Stomach smooth muscle (tissue), 2 donors: ENCODE results near the gene POSTN.
"Not testable (repeated sequence)": the region's sequence is repeated elsewhere in the genome, so short reads cannot be mapped to it uniquely, and the experiment has no call there.

Source experiments
- H3K27ac ChIP-seq: one replicate; pipeline ENCODE4 v1.7.0; 2013; ENCODE audit warnings: mild to moderate bottlenecking, low read length, inconsistent platforms
- H3K27me3 ChIP-seq, 2 donors: one replicate each; pipeline ENCODE4 v1.7.0; 2013; ENCODE audit warnings: low read length in 2 of 2; ENCODE audit not compliant: insufficient read depth in 2 of 2, control insufficient read depth in 1 of 2
- H3K36me3 ChIP-seq, 2 donors: one replicate each; pipeline ENCODE4 v1.7.0; 2013; ENCODE audit warnings: low read length in 2 of 2; ENCODE audit not compliant: control insufficient read depth in 2 of 2, insufficient read depth in 2 of 2
- H3K4me1 ChIP-seq: one replicate; pipeline ENCODE4 v1.7.0; 2013; ENCODE audit warnings: low read length; ENCODE audit not compliant: control insufficient read depth, insufficient read depth
- H3K4me3 ChIP-seq, 2 donors: one replicate each; pipeline ENCODE4 v1.7.0; 2013; ENCODE audit warnings: low read length in 2 of 2
- H3K9ac ChIP-seq, 2 donors: one replicate each; pipeline ENCODE4 v1.7.0; 2013; ENCODE audit warnings: low read length in 2 of 2, mild to moderate bottlenecking in 1 of 2
- H3K9me3 ChIP-seq, 2 donors: one replicate each; pipeline ENCODE4 v1.7.0; 2013; ENCODE audit warnings: low read length in 2 of 2; ENCODE audit not compliant: control insufficient read depth in 2 of 2
- donor health status: healthy.
- donor health status: Pancreatic carcinoma.

Gene POSTN

GRCh38 chr13:37597477-37598025 lies 1.0 kb downstream of the POSTN start:
- Histone ChIP-seq H3K9ac (no peak overlapping the region), H3K4me1 (no peaks in the 10 kb centered on the region), H3K4me3 (peak overlapping the region; percentile 37 to 66), H3K27me3 (no peaks in the 10 kb centered on the region), H3K27ac (no peak overlapping the region), H3K9me3 (no peaks in the 10 kb centered on the region), H3K36me3 (no peaks in the 10 kb centered on the region)

GRCh38 chr13:37596805-37597204 lies 1.8 kb downstream of the POSTN start:
- H3K4me3 ChIP-seq: peak overlapping the region; percentile 37 to 66
- no peak overlapping the region for H3K27ac ChIP-seq
- no peak overlapping the region for H3K9ac ChIP-seq
- H3K36me3 ChIP-seq: no peaks in the 10 kb centered on the region
- H3K4me1 ChIP-seq: no peaks in the 10 kb centered on the region
- no peaks in the 10 kb centered on the region for H3K27me3 ChIP-seq
- no peaks in the 10 kb centered on the region for H3K9me3 ChIP-seq

- Histone ChIP-seq H3K36me3 (no peaks in the 10 kb centered on the region), H3K9me3 (no peaks in the 10 kb centered on the region), H3K4me1 (no peaks in the 10 kb centered on the region), H3K27ac (no peak overlapping the region), H3K4me3 (no peak overlapping the region), H3K9ac (no peak overlapping the region), H3K27me3 (no peaks in the 10 kb centered on the region)
Observed at GRCh38 chr13:37595162-37595561, 3.4 kb downstream of the POSTN start.

GRCh38 chr13:37594550-37594949 lies 4.0 kb downstream of the POSTN start:
- no peaks in the 10 kb centered on the region for H3K4me1 ChIP-seq
- H3K4me3 ChIP-seq: no peak overlapping the region
- H3K9ac ChIP-seq: no peak overlapping the region
- H3K9me3 ChIP-seq: no peaks in the 10 kb centered on the region
- H3K36me3 ChIP-seq: no peaks in the 10 kb centered on the region
- no peak overlapping the region for H3K27ac ChIP-seq
- no peaks in the 10 kb centered on the region for H3K27me3 ChIP-seq

GRCh38 chr13:37589381-37589780 lies 9.2 kb downstream of the POSTN start:
- not testable (repeated sequence) for H3K4me3 ChIP-seq, H3K9me3 ChIP-seq, H3K27ac ChIP-seq, H3K36me3 ChIP-seq, H3K27me3 ChIP-seq, H3K9ac ChIP-seq, H3K4me1 ChIP-seq

GRCh38 chr13:37587236-37587635 lies 11.3 kb downstream of the POSTN start:
- Histone ChIP-seq H3K27me3 (no peaks in the 10 kb centered on the region), H3K4me3 (no peak overlapping the region), H3K9me3 (no peaks in the 10 kb centered on the region), H3K27ac (no peak overlapping the region), H3K36me3 (peaks cover 4 to 8% of the 10 kb centered on the region in 2 donors), H3K9ac (no peak overlapping the region), H3K4me1 (no peaks in the 10 kb centered on the region)

GRCh38 chr13:37586164-37586563 lies 12.4 kb downstream of the POSTN start:
- no peak overlapping the region for H3K9ac ChIP-seq
- no peaks in the 10 kb centered on the region for H3K4me1 ChIP-seq
- H3K4me3 ChIP-seq: no peak overlapping the region
- no peak overlapping the region for H3K27ac ChIP-seq
- no peaks in the 10 kb centered on the region for H3K27me3 ChIP-seq
- H3K9me3 ChIP-seq: no peaks in the 10 kb centered on the region
- H3K36me3 ChIP-seq: peaks cover 4 to 8% of the 10 kb centered on the region in 2 donors

- Histone ChIP-seq H3K27ac (no peak overlapping the region), H3K4me1 (no peaks in the 10 kb centered on the region), H3K9me3 (no peaks in the 10 kb centered on the region), H3K36me3 (peaks cover 4 to 8% of the 10 kb centered on the region in 2 donors), H3K27me3 (no peaks in the 10 kb centered on the region), H3K4me3 (no peak overlapping the region), H3K9ac (no peak overlapping the region)
Observed at GRCh38 chr13:37585541-37585940, 13.0 kb downstream of the POSTN start.

GRCh38 chr13:37576601-37577000 lies 22.0 kb downstream of the POSTN start:
- no peak overlapping the region for H3K4me3 ChIP-seq
- H3K4me1 ChIP-seq: no peaks in the 10 kb centered on the region
- H3K27ac ChIP-seq: no peak overlapping the region
- H3K27me3 ChIP-seq: no peaks in the 10 kb centered on the region
- H3K9me3 ChIP-seq: no peaks in the 10 kb centered on the region
- no peak overlapping the region for H3K9ac ChIP-seq
- H3K36me3 ChIP-seq: peaks cover 0 to 3% of the 10 kb centered on the region in 2 donors

GRCh38 chr13:37565425-37565824 lies 33.1 kb downstream of the POSTN start:
- Histone ChIP-seq H3K4me1 (no peaks in the 10 kb centered on the region), H3K27ac (no peak overlapping the region), H3K36me3 (no peaks in the 10 kb centered on the region), H3K9ac (no peak overlapping the region), H3K4me3 (no peak overlapping the region), H3K9me3 (no peaks in the 10 kb centered on the region), H3K27me3 (no peaks in the 10 kb centered on the region)

GRCh38 chr13:37561031-37561430 lies 37.5 kb downstream of the POSTN start:
- Histone ChIP-seq H3K9me3 (peaks cover 0 to 3% of the 10 kb centered on the region in 2 donors), H3K27ac (no peak overlapping the region), H3K27me3 (no peaks in the 10 kb centered on the region), H3K9ac (no peak overlapping the region), H3K36me3 (no peaks in the 10 kb centered on the region), H3K4me1 (no peaks in the 10 kb centered on the region), H3K4me3 (no peak overlapping the region)
